Spleen (tissue), 7 donors: Measurements from ENCODE around the gene BMP2K.

ENCODE experiments used
- CTCF ChIP-seq, 11 experiments: fragments of 200-600 bp in 7 of 11; fragments of 450-650 bp in 4 of 11; sonication (generic) in 4 of 11; IDR thresholded peaks in 8 of 11; conservative IDR thresholded peaks in 3 of 11; 1 replicate in 7 of 11; 2 replicates in 4 of 11; pipeline versions ENCODE4 v1.4.0 to v1.8.0; 2016 to 2021; ENCODE audit warnings: antibody characterized with exemption in 11 of 11, inconsistent platforms in 4 of 11, mild to moderate bottlenecking in 1 of 11
- POLR2A ChIP-seq, 3 donors: fragments of 450-650 bp; IDR thresholded peaks; one replicate each; pipeline ENCODE4 v1.5.1; 2017; ENCODE audit warnings: antibody characterized with exemption in 3 of 3, mild to moderate bottlenecking in 1 of 3
- donor health status: DM: no; HTN: no; CAD: no; lungs with moderate emphysema.
- donor health status: DM: no; HTN: no; CAD: no.
- donor health status: DM: no; HTN: no; CAD: no.

DNA sequence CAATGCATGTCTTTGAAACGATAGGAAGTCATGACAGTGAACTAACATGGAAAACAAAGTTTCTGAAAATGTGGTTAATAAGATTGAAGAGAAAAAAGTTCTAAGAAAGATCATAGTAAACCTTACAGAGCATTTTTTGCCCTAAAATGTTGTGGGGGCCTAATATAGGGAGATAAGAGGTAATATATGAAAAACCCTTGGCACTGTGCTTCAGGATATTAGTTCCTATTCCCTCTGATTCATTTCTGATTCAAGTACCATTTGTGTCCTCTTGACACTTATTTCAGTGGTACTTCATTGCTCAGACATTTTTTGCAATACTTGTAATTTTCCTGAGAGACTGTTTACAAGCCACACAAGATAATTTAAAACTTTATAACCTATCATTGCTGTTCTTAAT lies 128.0 kb downstream of the BMP2K start:
- TF ChIP-seq CTCF (IDR thresholded peaks at IDR 0.05 in 8 of 11, conservative IDR thresholded peaks at IDR 0.05 in 3 of 11) (no peak), POLR2A (IDR thresholded peaks at IDR 0.05) (no peak)
